Mesenchymal stem cell (in vitro differentiated cells and primary cell): Measurements from ENCODE around the gene SDR42E1.
A peak's percentile ranks its signal among the peaks of the same experiment; 100 is the strongest.

ENCODE experiments used
- DNase-seq: peaks from one replicate; pipeline ENCODE4 v3.0.0-alpha.2; 2013
- H2AFZ ChIP-seq: one replicate; pipeline ENCODE4 v1.6.1; 2013; ENCODE audit warnings: low read depth, mild to moderate bottlenecking, control low read depth, inconsistent platforms, low read length, moderate library complexity
- H2AK5ac ChIP-seq: 2 replicates; pipeline ENCODE4 v1.6.1; 2013; ENCODE audit warnings: low read length, moderate library complexity, mild to moderate bottlenecking, inconsistent platforms; ENCODE audit not compliant: severe bottlenecking
- H2BK120ac ChIP-seq: one replicate; pipeline ENCODE4 v1.6.1; 2013; ENCODE audit warnings: low read depth, mild to moderate bottlenecking, inconsistent platforms, low read length, moderate library complexity
- H2BK12ac ChIP-seq, 2 experiments: one replicate each; pipeline ENCODE4 v1.6.1; 2013; ENCODE audit warnings: inconsistent platforms in 2 of 2, low read length in 2 of 2, mild to moderate bottlenecking in 2 of 2, moderate library complexity in 2 of 2, control low read depth in 1 of 2
- H2BK15ac ChIP-seq: one replicate; pipeline ENCODE4 v1.6.1; 2013; ENCODE audit warnings: mild to moderate bottlenecking, low read depth, inconsistent platforms; ENCODE audit not compliant: poor library complexity, severe bottlenecking
- H2BK5ac ChIP-seq: 2 replicates; pipeline ENCODE4 v1.6.1; 2013; ENCODE audit warnings: low read depth, mild to moderate bottlenecking, low read length, control low read depth, inconsistent platforms; ENCODE audit not compliant: poor library complexity, severe bottlenecking
- H3K14ac ChIP-seq, 2 experiments: one replicate each; pipeline ENCODE4 v1.6.1; 2013; ENCODE audit warnings: inconsistent platforms in 2 of 2, low read length in 2 of 2, control low read depth in 1 of 2, mild to moderate bottlenecking in 1 of 2, moderate library complexity in 1 of 2
- H3K18ac ChIP-seq, 2 experiments: one replicate each; pipeline ENCODE4 v1.6.1; 2013; ENCODE audit warnings: inconsistent platforms in 2 of 2, low read length in 2 of 2, control low read depth in 1 of 2, low read depth in 1 of 2, mild to moderate bottlenecking in 1 of 2
- H3K23ac ChIP-seq, 2 experiments: one replicate each; pipeline ENCODE4 v1.6.1; 2013; ENCODE audit warnings: inconsistent platforms in 2 of 2, low read length in 2 of 2, mild to moderate bottlenecking in 2 of 2, moderate library complexity in 2 of 2, control low read depth in 1 of 2
- H3K27ac ChIP-seq: 2 replicates; pipeline ENCODE4 v1.5.1; 2013; ENCODE audit warnings: mild to moderate bottlenecking, moderate library complexity, low read length, control low read depth, inconsistent platforms; ENCODE audit not compliant: poor library complexity, severe bottlenecking
- H3K27me3 ChIP-seq, 2 experiments: 2 replicates each; pipeline versions ENCODE4 v1.6.1 to v1.7.0; 2013; ENCODE audit warnings: low read length in 2 of 2, mild to moderate bottlenecking in 2 of 2, moderate library complexity in 2 of 2, control low read depth in 1 of 2, inconsistent platforms in 1 of 2; ENCODE audit not compliant: control insufficient read depth in 1 of 2, insufficient read depth in 1 of 2
- H3K36me3 ChIP-seq, 2 experiments: 2 replicates each; pipeline versions ENCODE4 v1.6.1 to v1.7.0; 2013; ENCODE audit warnings: low read length in 2 of 2, control low read depth in 1 of 2, inconsistent platforms in 1 of 2, low read depth in 1 of 2, mild to moderate bottlenecking in 1 of 2; ENCODE audit not compliant: insufficient read depth in 2 of 2, control insufficient read depth in 1 of 2
- H3K4ac ChIP-seq, 2 experiments: one replicate each; pipeline ENCODE4 v1.6.1; 2013; ENCODE audit warnings: inconsistent platforms in 2 of 2, low read length in 2 of 2, mild to moderate bottlenecking in 2 of 2, moderate library complexity in 2 of 2, control low read depth in 1 of 2, low read depth in 1 of 2
- H3K4me1 ChIP-seq: 2 replicates; pipeline ENCODE4 v1.6.1; 2013; ENCODE audit warnings: low read depth, low read length, control low read depth; ENCODE audit not compliant: control insufficient read depth, insufficient read depth
- H3K4me2 ChIP-seq: 2 replicates; pipeline ENCODE4 v1.6.1; 2013; ENCODE audit warnings: low read length, mild to moderate bottlenecking, inconsistent platforms; ENCODE audit not compliant: poor library complexity, severe bottlenecking
- H3K4me3 ChIP-seq, 2 experiments: 2 replicates each; pipeline versions ENCODE4 v1.5.1 to v1.7.0; 2013; ENCODE audit warnings: low read length in 2 of 2, mild to moderate bottlenecking in 2 of 2, control low read depth in 1 of 2, low read depth in 1 of 2; ENCODE audit not compliant: insufficient read depth in 1 of 2
- H3K79me1 ChIP-seq: replicated peaks from 2 replicates; pipeline ENCODE4 v1.6.1; 2013; ENCODE audit warnings: mild to moderate bottlenecking, control low read depth, low read length, inconsistent platforms; ENCODE audit not compliant: poor library complexity, severe bottlenecking
- H3K9ac ChIP-seq: 2 replicates; pipeline ENCODE4 v1.7.0; 2013; ENCODE audit warnings: mild to moderate bottlenecking, low read length, moderate library complexity
- H3K9me3 ChIP-seq: 2 replicates; pipeline ENCODE4 v1.7.0; 2013; ENCODE audit warnings: mild to moderate bottlenecking, low read length; ENCODE audit not compliant: control insufficient read depth
- H4K8ac ChIP-seq: one replicate; pipeline ENCODE4 v1.6.1; 2013; ENCODE audit warnings: inconsistent platforms, mild to moderate bottlenecking, low read length, moderate library complexity
- H4K91ac ChIP-seq: one replicate; pipeline ENCODE4 v1.6.1; 2013; ENCODE audit warnings: mild to moderate bottlenecking, low read length, inconsistent platforms
- WGBS: methylation state at CpG from one replicate; pipeline ENCODE4 v1.1.7; 2013; ENCODE audit warnings: mixed read lengths; 5-methylcytosine and 5-hydroxymethylcytosine counted together

The SDR42E1 gene

GRCh38 chr16:82046941-82047340, 35.7 kb upstream of the SDR42E1 start:
- H3K18ac ChIP-seq, result no peak overlapping the region
- no peak overlapping the region for H3K4me2 ChIP-seq
- H2BK120ac ChIP-seq, result no peak overlapping the region
- H3K9me3 ChIP-seq, result no peaks in the 10 kb centered on the region
- peaks cover 8% of the 10 kb centered on the region for H3K79me1 ChIP-seq
- no peak overlapping the region for H3K9ac ChIP-seq
- no peak overlapping the region for H4K8ac ChIP-seq
- no peak overlapping the region for H3K14ac ChIP-seq
- no peak overlapping the region for H3K27ac ChIP-seq
- H3K4ac ChIP-seq, result no peak overlapping the region
- H3K27me3 ChIP-seq, result peaks cover 0 to 32% of the 10 kb centered on the region in 2 experiments
- H3K23ac ChIP-seq, result no peak overlapping the region
- no peak overlapping the region for H2BK5ac ChIP-seq
- no peak overlapping the region for H2BK12ac ChIP-seq
- no peak overlapping the region for H2AFZ ChIP-seq
- 78% methylated on average over 2 of the region's 2 CpGs for WGBS
- no peak for DNase-seq
- no peak overlapping the region for H2BK15ac ChIP-seq
- no peak overlapping the region for H2AK5ac ChIP-seq
- H3K4me1 ChIP-seq, result peaks cover 10% of the 10 kb centered on the region
- no peaks in the 10 kb centered on the region for H3K36me3 ChIP-seq
- no peak overlapping the region for H4K91ac ChIP-seq
- H3K4me3 ChIP-seq, result no peak overlapping the region

GRCh38 chr16:82046541-82046940, 35.3 kb upstream of the SDR42E1 start:
- Histone ChIP-seq H3K27ac (no peak overlapping the region), H3K18ac (no peak overlapping the region), H2BK12ac (no peak overlapping the region), H3K23ac (no peak overlapping the region), H3K14ac (no peak overlapping the region), H2AFZ (no peak overlapping the region), H3K27me3 (peaks cover 0 to 29% of the 10 kb centered on the region in 2 experiments), H2AK5ac (no peak overlapping the region), H2BK120ac (no peak overlapping the region), H3K9ac (no peak overlapping the region), H3K36me3 (no peaks in the 10 kb centered on the region), H2BK15ac (no peak overlapping the region), H4K8ac (no peak overlapping the region), H3K4ac (no peak overlapping the region), H3K4me3 (no peak overlapping the region), H3K4me2 (no peak overlapping the region), H3K79me1 (peaks cover 8% of the 10 kb centered on the region), H3K9me3 (no peaks in the 10 kb centered on the region), H2BK5ac (no peak overlapping the region), H4K91ac (no peak overlapping the region), H3K4me1 (peaks cover 10% of the 10 kb centered on the region)
- 75% methylated on average over 4 of the region's 4 CpGs for WGBS
- no peak for DNase-seq

- H3K36me3 ChIP-seq, result no peaks in the 10 kb centered on the region
- peak overlapping the region; percentile 47 for H2AK5ac ChIP-seq
- no peak for DNase-seq
- H3K4me3 ChIP-seq, result no peak overlapping the region
- H3K4me2 ChIP-seq, result no peak overlapping the region
- no peak overlapping the region for H3K4ac ChIP-seq
- no peak overlapping the region for H2BK12ac ChIP-seq
- no peaks in the 10 kb centered on the region for H3K9me3 ChIP-seq
- H2BK15ac ChIP-seq, result no peak overlapping the region
- peaks cover 0 to 26% of the 10 kb centered on the region in 2 experiments for H3K27me3 ChIP-seq
- no peak overlapping the region for H3K18ac ChIP-seq
- peaks cover 8% of the 10 kb centered on the region for H3K79me1 ChIP-seq
- no peak overlapping the region for H4K91ac ChIP-seq
- H2AFZ ChIP-seq, result no peak overlapping the region
- WGBS, result 84% methylated on average over 1 of the region's 2 CpGs
- no peak overlapping the region for H2BK5ac ChIP-seq
- H3K9ac ChIP-seq, result no peak overlapping the region
- no peak overlapping the region for H2BK120ac ChIP-seq
- peaks cover 10% of the 10 kb centered on the region for H3K4me1 ChIP-seq
- H3K27ac ChIP-seq, result no peak overlapping the region
- H3K23ac ChIP-seq, result no peak overlapping the region
- no peak overlapping the region for H4K8ac ChIP-seq
- no peak overlapping the region for H3K14ac ChIP-seq
These were observed 34.2 kb upstream of the SDR42E1 start for GRCh38 chr16:82045465-82045864.

- Histone ChIP-seq H3K23ac (no peak overlapping the region), H4K91ac (no peak overlapping the region), H3K27me3 (peaks cover 0 to 22% of the 10 kb centered on the region in 2 experiments), H3K79me1 (peaks cover 8% of the 10 kb centered on the region), H2BK120ac (no peak overlapping the region), H2BK5ac (no peak overlapping the region), H4K8ac (no peak overlapping the region), H3K27ac (peak overlapping the region; percentile 58), H2AFZ (no peak overlapping the region), H3K4me1 (peaks cover 10% of the 10 kb centered on the region), H3K9me3 (no peaks in the 10 kb centered on the region), H2AK5ac (peak overlapping the region; percentile 60), H3K18ac (no peak overlapping the region), H3K4ac (no peak overlapping the region), H3K4me3 (no peak overlapping the region), H2BK12ac (no peak overlapping the region), H3K36me3 (no peaks in the 10 kb centered on the region), H2BK15ac (no peak overlapping the region), H3K4me2 (no peak overlapping the region), H3K14ac (no peak overlapping the region), H3K9ac (no peak overlapping the region)
- 100% methylated on average over 1 of the region's 3 CpGs for WGBS
- DNase-seq, result no peak
These were observed 33.3 kb upstream of the SDR42E1 start for GRCh38 chr16:82044585-82044911.
